ENCODE data around the gene MAB21L4.

DNA sequence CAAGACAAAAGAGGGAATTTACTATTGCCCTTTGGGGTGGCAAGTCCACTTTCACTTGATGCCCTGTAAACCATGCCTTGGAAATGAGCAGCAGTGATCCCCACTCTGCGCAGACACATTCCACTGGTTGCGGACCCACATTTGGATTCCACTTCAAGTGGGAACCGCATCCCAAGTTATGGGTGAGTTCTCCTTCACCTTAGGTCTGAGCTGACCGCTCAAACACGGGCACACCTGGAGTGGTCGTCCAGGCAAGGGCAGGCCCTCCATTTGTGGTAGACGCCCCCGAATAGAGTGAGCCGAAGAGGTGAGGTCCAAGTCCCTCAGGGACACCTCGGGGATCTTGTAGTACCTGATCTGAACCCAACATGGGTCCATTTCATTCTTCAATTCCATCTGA lies 37.1 kb downstream of the MAB21L4 start:
- TF ChIP-seq EZH2phosphoT487 (IDR thresholded peaks at IDR 0.05; ENCODE audit: insufficient read depth, low read depth) (no peak), EZH2 (IDR thresholded peaks at IDR 0.05; ENCODE audit: insufficient read depth, poor library complexity, severe bottlenecking) (no peak)
